Measurements from ENCODE around the gene EOLA1.

GRCh38 chrX:149516604-149517003 lies 24.2 kb upstream of the EOLA1 start:
- no peak for TF ChIP-seq CTCF (IDR thresholded peaks at IDR 0.05)
- TF ChIP-seq POLR2A (IDR thresholded peaks at IDR 0.05): no peak
- no peak for TF ChIP-seq POLR2AphosphoS5 (IDR thresholded peaks at IDR 0.05)
- no peak for TF ChIP-seq EP300 (IDR thresholded peaks at IDR 0.05)
